Fibroblast of villous mesenchyme (primary cell): ENCODE data around the gene MTERF4. TPM values are rescaled to one million over a fixed set of nuclear protein-coding genes. Genes with fewer than 3 reads are reported as not detected.

Experiments
- DNase-seq: peaks from one replicate; pipeline ENCODE4 v3.0.0-alpha.2; 2010; ENCODE audit warnings: low read depth
- H3K4me3 ChIP-seq: 2 replicates; pipeline ENCODE4 v1.5.1; 2011; ENCODE audit warnings: low read depth, mild to moderate bottlenecking, low read length
- CTCF ChIP-seq: IDR thresholded peaks from 2 replicates; pipeline ENCODE4 v1.5.1; 2012; ENCODE audit warnings: low read depth, mild to moderate bottlenecking, low read length; ENCODE audit not compliant: insufficient read depth
- total RNA-seq: library from RNA; depleted of rRNA; stranded (reverse); fragments of >200 nt; gene quantifications from 2 replicates; pipeline ENCODE4 v1.2.3, GENCODE V29; 2012

The MTERF4 gene
- total RNA-seq, 1 donor: 27.2 TPM

DNA sequence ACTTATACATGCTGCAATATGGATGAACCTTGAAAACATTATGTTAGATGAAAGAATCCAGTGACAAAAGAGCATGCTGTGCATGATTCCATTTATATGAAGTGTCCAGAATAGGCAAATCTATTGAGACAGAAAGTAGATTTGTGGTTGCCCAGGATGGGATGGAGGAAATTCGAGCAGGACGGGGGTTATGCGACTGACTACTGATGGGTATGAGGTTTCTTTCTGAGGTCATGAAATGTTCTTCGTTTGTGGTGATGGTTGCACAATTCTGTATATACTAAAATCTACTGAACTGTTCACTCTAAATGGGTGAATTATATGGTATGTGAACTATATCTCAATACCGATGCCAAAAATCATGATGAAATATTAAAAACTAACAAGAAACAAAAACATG is 18.9 kb upstream of the MTERF4 start:
- no peak for DNase-seq
- no peak for TF ChIP-seq CTCF
- no peak overlapping the region for H3K4me3 ChIP-seq

DNA sequence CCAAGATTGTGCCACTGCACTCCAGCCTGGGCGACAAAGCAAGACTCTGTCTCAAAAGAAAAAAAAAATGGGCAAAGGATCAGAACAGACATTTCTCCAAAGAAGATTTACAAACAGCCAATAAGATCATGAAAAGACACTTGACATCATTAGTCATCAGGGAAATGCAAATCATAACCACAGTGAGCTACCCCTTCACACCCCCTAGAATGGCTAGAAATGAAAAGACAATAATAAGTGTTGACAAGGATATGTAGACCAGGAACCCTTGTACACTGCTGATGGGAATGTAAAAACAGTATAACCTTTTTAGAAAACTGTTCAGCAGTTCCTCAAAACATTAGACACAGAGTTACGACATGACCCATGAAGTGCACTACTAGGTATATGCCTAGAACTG is 18.4 kb upstream of the MTERF4 start:
- no peak overlapping the region for H3K4me3 ChIP-seq
- DNase-seq: no peak
- TF ChIP-seq CTCF: no peak

GRCh38 chr2:241118737-241119505 is 16.8 kb upstream of the MTERF4 start:
- TF ChIP-seq CTCF: no peak
- DNase-seq: no peak

GRCh38 chr2:241116606-241117560 is 14.8 kb upstream of the MTERF4 start:
- no peak overlapping the region for H3K4me3 ChIP-seq
- TF ChIP-seq CTCF: no peak
- DNase-seq: no peak

More at GRCh38 chr2:241118737-241119505, 16.8 kb upstream of the MTERF4 start:
- H3K4me3 ChIP-seq: no peak overlapping the region

- no peak overlapping the region for H3K4me3 ChIP-seq
- no peak for TF ChIP-seq CTCF
- DNase-seq: no peak
Measured at GRCh38 chr2:241115361-241115760, 13.3 kb upstream of the MTERF4 start.

DNA sequence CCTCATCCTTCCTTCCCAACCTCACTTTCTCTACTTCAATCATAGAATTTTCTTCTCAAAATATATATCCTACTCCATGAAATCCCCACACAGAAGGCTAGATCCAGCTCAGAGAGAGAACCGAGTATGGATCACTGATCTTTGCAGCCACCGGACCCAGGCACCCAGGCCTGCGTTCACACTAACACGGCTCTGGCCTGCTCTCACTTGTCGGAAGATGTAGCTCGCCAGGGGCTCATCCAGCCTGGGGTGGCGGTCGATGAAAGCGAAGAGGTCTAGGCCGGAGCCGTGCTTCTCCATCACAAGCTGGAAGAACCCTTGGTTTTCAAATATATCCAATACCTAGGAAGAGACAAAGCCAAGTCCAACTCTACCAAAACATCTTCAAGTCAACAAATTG is 12.7 kb upstream of the MTERF4 start:
- DNase-seq: no peak
- TF ChIP-seq CTCF: no peak
- no peak overlapping the region for H3K4me3 ChIP-seq
